Measurements from ENCODE around the gene OOSP4B. TPM values are rescaled to one million over a fixed set of nuclear protein-coding genes. Genes with fewer than 3 reads are reported as not detected.
A peak's percentile ranks its signal among the peaks of the same experiment; 100 is the strongest.
"Not testable (repeated sequence)": the region's sequence is repeated elsewhere in the genome, so short reads cannot be mapped to it uniquely, and the experiment has no call there.

The OOSP4B gene
- total RNA-seq, 1 donor from 2014 or later, result not detected

DNA sequence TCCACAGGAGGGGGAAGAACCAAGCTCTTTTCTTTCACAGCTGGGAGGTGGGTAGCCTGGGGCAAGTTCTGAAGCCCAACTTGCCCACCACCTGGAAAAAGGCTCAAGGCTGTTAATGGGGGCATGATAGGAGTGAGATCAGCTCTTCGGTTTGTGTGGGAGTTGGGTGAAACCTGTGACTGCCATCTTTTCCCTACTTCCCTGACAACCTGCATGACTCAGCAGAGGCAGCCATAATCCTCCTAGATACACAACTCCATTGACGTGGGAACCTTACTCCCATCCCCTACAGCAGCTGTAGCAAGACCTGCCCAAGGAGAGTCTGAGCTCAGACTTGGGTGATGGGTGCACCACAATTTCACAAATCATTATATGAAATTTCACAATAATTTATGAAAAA is 13.3 kb upstream of the OOSP4B start:
- Histone ChIP-seq H3K36me3 (ENCODE audit: control insufficient read depth, insufficient read depth, low read length) (no peaks in the 10 kb centered on the region), H3K4me3 (ENCODE audit: low read depth, low read length) (no peak overlapping the region), H3K27me3 (ENCODE audit: control insufficient read depth, insufficient read depth, low read length) (no peaks in the 10 kb centered on the region)
- TF ChIP-seq CTCF (IDR thresholded peaks at IDR 0.05; ENCODE audit: insufficient read depth, low read length, poor library complexity, severe bottlenecking), result no peak
- no peak for DNase-seq (ENCODE audit: low read depth)

DNA sequence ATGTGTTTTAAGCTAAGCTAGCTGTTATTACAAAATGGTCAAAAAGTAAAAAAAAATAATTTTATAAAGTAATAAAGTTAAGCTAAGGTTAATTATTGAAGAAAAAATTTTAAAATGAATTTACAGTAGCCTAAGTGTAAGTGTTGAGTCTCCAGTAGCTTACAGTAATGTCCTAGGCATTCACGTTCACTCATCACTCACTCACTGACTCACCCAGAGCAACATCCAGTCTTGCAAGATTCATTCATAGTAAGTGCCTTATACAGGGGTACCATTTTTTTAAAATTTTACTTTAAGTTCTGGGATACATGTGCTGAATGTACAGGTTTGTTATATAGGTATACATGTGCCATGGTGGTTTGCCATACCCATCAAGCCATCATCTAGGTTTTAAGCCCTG is 11.6 kb upstream of the OOSP4B start:
- H3K4me3 ChIP-seq (ENCODE audit: low read depth, low read length), result no peak overlapping the region
- no peak for TF ChIP-seq CTCF (IDR thresholded peaks at IDR 0.05; ENCODE audit: insufficient read depth, low read length, poor library complexity, severe bottlenecking)
- H3K36me3 ChIP-seq (ENCODE audit: control insufficient read depth, insufficient read depth, low read length), result no peaks in the 10 kb centered on the region
- H3K27me3 ChIP-seq (ENCODE audit: control insufficient read depth, insufficient read depth, low read length), result no peaks in the 10 kb centered on the region
- peak; percentile 12 for DNase-seq (ENCODE audit: low read depth)

DNA sequence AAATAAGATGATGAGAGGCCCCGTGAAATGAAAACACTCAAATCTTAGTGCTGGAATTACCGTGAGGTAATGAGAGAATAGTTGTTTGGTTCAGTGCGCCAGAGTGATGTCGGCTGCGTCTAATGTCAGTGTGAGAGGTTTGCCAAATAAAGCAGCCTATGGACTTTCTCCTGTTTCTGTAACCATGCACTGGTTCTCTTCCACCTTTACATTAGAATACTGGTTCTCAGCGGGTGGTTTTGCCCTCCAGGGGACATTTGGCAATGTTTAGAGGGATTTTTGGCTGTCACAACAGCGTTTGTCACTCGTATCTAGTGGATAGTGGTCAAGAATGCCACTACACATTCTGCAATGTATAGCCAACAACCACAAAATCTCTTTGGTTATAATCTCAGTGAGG is 1.1 kb downstream of the OOSP4B start:
- no peak for DNase-seq (ENCODE audit: low read depth)
- H3K27me3 ChIP-seq (ENCODE audit: control insufficient read depth, insufficient read depth, low read length), result no peaks in the 10 kb centered on the region
- no peaks in the 10 kb centered on the region for H3K36me3 ChIP-seq (ENCODE audit: control insufficient read depth, insufficient read depth, low read length)
- TF ChIP-seq CTCF (IDR thresholded peaks at IDR 0.05; ENCODE audit: insufficient read depth, low read length, poor library complexity, severe bottlenecking), result no peak
- no peak overlapping the region for H3K4me3 ChIP-seq (ENCODE audit: low read depth, low read length)

- H3K36me3 ChIP-seq (ENCODE audit: control insufficient read depth, insufficient read depth, low read length); H3K27me3 ChIP-seq (ENCODE audit: control insufficient read depth, insufficient read depth, low read length); DNase-seq (ENCODE audit: low read depth); H3K4me3 ChIP-seq (ENCODE audit: low read depth, low read length): not testable (repeated sequence)
Observed at GRCh38 chr11:60020376-60020775, 3.4 kb downstream of the OOSP4B start.

DNA sequence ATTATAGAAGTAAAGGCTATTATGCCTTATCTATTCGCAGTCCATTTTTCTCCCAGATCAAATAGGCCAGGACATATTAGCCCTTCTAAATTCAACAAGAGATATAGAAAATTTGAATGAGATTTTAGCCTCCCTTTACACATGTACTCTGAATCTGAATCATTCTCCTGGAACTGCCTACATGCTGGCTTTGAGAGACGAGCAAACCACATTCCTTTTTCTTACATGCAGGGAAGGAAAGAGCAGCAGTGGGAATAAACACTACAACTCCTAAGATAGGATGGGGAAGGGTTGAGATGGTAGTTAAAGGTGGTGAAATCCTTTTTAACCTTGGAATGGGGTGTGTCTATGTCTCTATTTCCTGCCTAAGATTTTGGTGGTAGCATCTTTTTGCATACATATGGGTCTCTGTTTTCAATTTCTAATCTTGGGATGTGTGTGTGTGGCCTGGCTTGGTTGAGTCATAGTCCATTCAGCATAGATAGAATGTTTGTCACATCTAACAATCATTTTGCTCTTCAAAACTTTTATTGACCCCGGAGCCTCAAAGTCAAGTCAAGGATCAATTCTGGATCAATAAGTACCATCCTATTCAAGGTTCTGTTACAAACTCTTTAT is 12.1 kb downstream of the OOSP4B start:
- no peak for DNase-seq (ENCODE audit: low read depth)
- no peaks in the 10 kb centered on the region for H3K27me3 ChIP-seq (ENCODE audit: control insufficient read depth, insufficient read depth, low read length)
- H3K36me3 ChIP-seq (ENCODE audit: control insufficient read depth, insufficient read depth, low read length), result no peaks in the 10 kb centered on the region
- TF ChIP-seq CTCF (IDR thresholded peaks at IDR 0.05; ENCODE audit: insufficient read depth, low read length, poor library complexity, severe bottlenecking), result no peak
- no peak overlapping the region for H3K4me3 ChIP-seq (ENCODE audit: low read depth, low read length)

- H3K27me3 ChIP-seq (ENCODE audit: control insufficient read depth, insufficient read depth, low read length), result no peaks in the 10 kb centered on the region
- no peaks in the 10 kb centered on the region for H3K36me3 ChIP-seq (ENCODE audit: control insufficient read depth, insufficient read depth, low read length)
Observed at GRCh38 chr11:60040109-60040508, 23.1 kb downstream of the OOSP4B start, which contains the start of gene OOSP2. Gene OOSP2, plus strand, starts transcription at chr11:60040409. Its CDS starts 51 bp downstream, at chr11:60040460.

DNA sequence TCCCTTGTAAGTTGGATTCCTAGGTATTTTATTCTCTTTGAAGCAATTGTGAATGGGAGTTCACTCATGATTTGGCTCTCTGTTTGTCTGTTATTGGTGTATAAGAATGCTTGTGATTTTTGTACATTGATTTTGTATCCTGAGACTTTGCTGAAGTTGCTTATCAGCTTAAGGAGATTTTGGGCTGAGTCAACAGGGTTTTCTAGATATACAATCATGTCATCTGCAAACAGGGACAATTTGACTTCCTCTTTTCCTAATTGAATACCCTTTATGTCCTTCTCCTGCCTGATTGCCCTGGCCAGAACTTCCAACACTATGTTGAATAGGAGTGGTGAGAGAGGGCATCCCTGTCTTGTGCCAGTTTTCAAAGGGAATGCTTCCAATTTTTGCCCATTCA is 33.4 kb downstream of the OOSP4B start:
- not testable (repeated sequence) for H3K27me3 ChIP-seq (ENCODE audit: control insufficient read depth, insufficient read depth, low read length); H3K36me3 ChIP-seq (ENCODE audit: control insufficient read depth, insufficient read depth, low read length); H3K4me3 ChIP-seq (ENCODE audit: low read depth, low read length); DNase-seq (ENCODE audit: low read depth)

More at GRCh38 chr11:60040109-60040508, 23.1 kb downstream of the OOSP4B start, which contains the start of gene OOSP2:
- DNase-seq (ENCODE audit: low read depth), result no peak
- no peak for TF ChIP-seq CTCF (IDR thresholded peaks at IDR 0.05; ENCODE audit: insufficient read depth, low read length, poor library complexity, severe bottlenecking)
- H3K4me3 ChIP-seq (ENCODE audit: low read depth, low read length), result no peak within 1 kb of the TSS

DNA sequence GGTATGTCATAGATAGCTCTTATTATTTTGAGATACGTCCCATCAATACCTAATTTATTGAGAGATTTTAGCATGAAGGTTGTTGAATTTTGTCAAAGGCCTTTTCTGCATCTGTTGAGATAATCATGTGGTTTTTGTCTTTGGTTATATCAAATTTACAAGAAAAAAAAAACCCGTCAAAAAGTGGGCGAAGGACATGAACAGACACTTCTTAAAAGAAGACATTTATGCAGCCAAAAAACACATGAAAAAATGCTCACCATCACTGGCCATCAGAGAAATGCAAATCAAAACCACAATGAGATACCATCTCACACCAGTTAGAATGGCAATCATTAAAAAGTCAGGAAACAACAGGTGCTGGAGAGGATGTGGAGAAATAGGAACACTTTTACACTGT is 33.9 kb downstream of the OOSP4B start:
- H3K36me3 ChIP-seq (ENCODE audit: control insufficient read depth, insufficient read depth, low read length); H3K27me3 ChIP-seq (ENCODE audit: control insufficient read depth, insufficient read depth, low read length); DNase-seq (ENCODE audit: low read depth); H3K4me3 ChIP-seq (ENCODE audit: low read depth, low read length): not testable (repeated sequence)
